GM18511 (cell line): ENCODE data around the gene ACOX2.

ENCODE experiments used
- ATAC-seq: cut with Tn5 transposase; IDR thresholded peaks from one replicate; pipeline ENCODE4 v1.9.1; 2021; ENCODE audit warnings: mild to moderate bottlenecking, moderate library complexity; ENCODE audit not compliant: unreplicated experiment

Gene ACOX2

GRCh38 chr3:58567251-58567515 lies 30.2 kb upstream of the ACOX2 start:
- ATAC-seq = no peak

GRCh38 chr3:58566398-58567250 lies 29.6 kb upstream of the ACOX2 start:
- no peak for ATAC-seq

- no peak for ATAC-seq
Measured at GRCh38 chr3:58565621-58566397, 28.8 kb upstream of the ACOX2 start.

GRCh38 chr3:58564456-58565160 lies 27.6 kb upstream of the ACOX2 start:
- ATAC-seq = no peak

GRCh38 chr3:58564054-58564453 lies 27.1 kb upstream of the ACOX2 start:
- no peak for ATAC-seq

- no peak for ATAC-seq
Measured at GRCh38 chr3:58563386-58564035, 26.5 kb upstream of the ACOX2 start.

- no peak for ATAC-seq
Measured at GRCh38 chr3:58562498-58562897, 25.5 kb upstream of the ACOX2 start.

- no peak for ATAC-seq
Measured at GRCh38 chr3:58560771-58561311, 23.9 kb upstream of the ACOX2 start.

- no peak for ATAC-seq
Measured at GRCh38 chr3:58559586-58559985, 22.6 kb upstream of the ACOX2 start.

GRCh38 chr3:58557491-58557890 lies 20.5 kb upstream of the ACOX2 start:
- ATAC-seq = no peak

GRCh38 chr3:58556761-58557221 lies 19.8 kb upstream of the ACOX2 start:
- ATAC-seq = no peak

- no peak for ATAC-seq
Measured at GRCh38 chr3:58556001-58556400, 19.0 kb upstream of the ACOX2 start.

GRCh38 chr3:58555203-58555602 lies 18.2 kb upstream of the ACOX2 start:
- no peak for ATAC-seq

- no peak for ATAC-seq
Measured at GRCh38 chr3:58553003-58553402, 16.0 kb upstream of the ACOX2 start.

GRCh38 chr3:58551636-58552180 lies 14.7 kb upstream of the ACOX2 start:
- ATAC-seq = no peak

GRCh38 chr3:58544541-58544940 lies 7.6 kb upstream of the ACOX2 start:
- ATAC-seq = no peak

GRCh38 chr3:58540176-58540858 lies 3.3 kb upstream of the ACOX2 start:
- ATAC-seq = no peak

- ATAC-seq = no peak
Measured at GRCh38 chr3:58539626-58540025, 2.6 kb upstream of the ACOX2 start.

- no peak for ATAC-seq
Measured at GRCh38 chr3:58537412-58538301, 667 bp upstream of the ACOX2 start.
